Activated CD8-positive, alpha-beta memory T cell treated with anti-CD3 and anti-CD28 coated beads for 48 hours (primary cell): ENCODE results near the gene EHD1.

ENCODE experiments used
- DNase-seq, 3 experiments: peaks; one replicate each; pipeline ENCODE4 v3.0.0-alpha.2; 2020; ENCODE audit warnings: low read depth in 2 of 3, low spot score in 2 of 3

The EHD1 gene

DNA sequence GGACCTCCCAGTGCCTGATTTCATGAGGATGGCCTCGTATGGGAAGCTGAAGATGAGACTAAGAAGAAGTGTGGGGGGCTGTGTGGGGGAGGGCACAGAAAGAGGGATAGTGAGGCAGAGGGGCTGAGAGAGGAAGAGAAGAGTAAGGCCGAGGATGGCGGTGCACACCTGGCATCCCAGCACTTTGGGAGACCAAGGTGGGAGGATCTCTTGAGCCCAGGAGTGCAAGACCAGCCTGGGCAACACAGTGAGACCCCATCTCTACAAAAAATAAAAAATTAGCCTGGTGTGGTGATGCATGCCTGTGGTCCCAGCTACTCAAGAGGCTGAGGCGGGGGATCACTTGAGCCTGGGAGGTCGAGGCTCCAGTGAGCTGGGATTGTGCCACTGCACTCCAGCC, 13.5 kb upstream of the EHD1 start:
- no peak for DNase-seq

DNA sequence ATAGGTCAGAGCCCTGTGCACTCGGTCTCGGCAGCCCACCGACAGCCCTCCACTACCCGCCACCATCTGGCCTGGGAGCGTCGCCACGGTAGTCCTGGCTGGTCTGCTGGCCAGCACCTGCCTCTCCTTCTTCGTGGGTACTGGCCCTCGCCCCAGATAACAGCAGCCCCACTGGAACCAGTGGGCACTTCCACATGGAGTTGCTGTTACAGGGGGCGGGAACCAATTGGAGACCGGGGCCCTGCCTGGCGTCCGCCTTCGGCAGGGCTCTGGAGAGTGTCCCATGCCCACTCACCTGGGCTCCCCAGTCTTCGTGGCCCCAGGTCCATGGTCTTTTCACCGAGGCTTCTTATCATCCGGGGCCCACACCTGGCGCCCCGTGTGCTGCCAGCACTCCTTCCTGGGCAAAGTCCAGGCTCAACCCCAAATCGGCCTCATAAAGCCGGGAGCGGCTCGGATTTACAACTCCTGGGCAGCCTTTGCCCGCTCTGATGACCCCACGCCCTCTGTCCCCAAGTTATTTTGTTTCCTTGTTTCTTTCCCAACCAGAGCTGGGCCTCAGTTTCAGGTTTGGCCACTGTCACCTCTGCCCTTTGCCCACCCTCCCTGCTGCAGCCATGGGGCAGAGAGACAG, 12.9 kb upstream of the EHD1 start:
- DNase-seq = no peak

DNA sequence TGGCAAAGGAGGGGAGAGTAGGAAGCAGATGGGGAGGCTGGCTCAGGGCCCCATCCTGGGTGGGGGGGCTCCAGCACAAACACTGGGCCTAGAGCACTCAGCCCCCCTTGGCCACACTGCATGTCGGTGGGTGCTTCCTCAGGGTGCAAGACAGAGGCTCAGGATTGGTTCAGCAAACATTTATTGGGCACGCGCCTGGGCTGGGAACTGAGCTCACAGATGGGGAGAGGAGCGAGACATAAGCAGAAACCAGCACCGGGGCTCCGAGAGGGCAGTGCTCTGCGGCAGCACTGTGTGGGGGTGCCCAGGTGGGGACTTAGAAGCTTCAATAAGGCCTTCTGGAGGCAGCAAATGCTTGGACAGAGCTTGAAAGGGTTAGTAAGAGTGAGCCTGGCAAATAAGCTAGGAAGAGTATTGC, 12.1 kb upstream of the EHD1 start:
- DNase-seq = no peak

DNA sequence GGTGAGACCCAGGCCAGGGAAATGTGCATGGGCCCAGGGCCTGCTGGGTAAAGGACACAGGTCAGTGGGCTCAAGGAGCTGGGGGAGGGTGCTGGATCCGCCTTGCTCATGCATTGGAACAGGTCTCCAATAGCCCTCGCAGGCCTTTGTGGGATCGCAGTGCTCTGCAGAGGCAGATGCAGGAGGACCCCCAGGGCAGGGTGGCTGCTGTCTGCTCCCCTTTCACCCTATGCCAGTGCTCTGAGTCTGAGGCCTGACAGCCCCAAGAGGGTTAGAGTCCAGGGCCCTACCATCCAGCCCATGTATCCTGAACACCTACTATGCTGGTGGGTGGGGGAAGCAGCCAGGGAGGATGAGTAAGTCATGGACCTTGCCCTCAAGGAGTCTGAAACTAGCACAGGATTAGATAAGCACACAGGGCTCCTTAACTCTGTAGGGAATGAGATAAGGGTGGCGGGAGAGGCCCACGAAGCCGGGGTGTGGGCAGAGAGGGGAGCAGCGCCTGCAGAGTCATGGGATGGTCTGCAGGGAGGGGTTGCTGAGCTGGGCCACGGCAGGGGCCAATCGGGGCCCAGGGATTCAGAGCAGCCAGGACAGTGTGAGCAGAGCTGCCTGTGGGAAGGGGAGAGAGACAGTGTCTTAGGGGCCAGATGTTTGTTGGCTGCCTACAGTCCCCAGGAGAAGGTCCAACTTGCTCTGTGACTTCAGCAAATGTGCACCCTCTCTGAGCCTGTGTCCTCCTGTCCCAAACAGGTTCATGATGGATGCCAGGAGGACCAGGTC, 10.5 kb upstream of the EHD1 start:
- DNase-seq = no peak

DNA sequence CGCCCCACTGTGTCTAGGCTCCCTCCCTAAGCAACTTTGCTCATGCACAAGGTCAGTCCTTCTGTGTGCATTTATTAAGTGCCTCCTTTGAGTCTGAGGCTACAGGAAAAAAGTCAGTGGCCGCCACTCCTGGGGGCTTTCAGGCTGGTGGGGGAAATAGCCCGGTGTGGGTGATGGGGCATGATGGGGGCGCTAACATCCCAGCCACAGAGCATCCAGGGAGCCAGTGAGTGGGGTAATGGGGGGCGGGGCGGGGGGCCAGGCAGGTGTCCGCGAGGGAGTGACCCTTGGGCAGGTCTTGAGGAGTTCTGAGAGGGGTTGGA, 9.9 kb upstream of the EHD1 start:
- DNase-seq = no peak

DNA sequence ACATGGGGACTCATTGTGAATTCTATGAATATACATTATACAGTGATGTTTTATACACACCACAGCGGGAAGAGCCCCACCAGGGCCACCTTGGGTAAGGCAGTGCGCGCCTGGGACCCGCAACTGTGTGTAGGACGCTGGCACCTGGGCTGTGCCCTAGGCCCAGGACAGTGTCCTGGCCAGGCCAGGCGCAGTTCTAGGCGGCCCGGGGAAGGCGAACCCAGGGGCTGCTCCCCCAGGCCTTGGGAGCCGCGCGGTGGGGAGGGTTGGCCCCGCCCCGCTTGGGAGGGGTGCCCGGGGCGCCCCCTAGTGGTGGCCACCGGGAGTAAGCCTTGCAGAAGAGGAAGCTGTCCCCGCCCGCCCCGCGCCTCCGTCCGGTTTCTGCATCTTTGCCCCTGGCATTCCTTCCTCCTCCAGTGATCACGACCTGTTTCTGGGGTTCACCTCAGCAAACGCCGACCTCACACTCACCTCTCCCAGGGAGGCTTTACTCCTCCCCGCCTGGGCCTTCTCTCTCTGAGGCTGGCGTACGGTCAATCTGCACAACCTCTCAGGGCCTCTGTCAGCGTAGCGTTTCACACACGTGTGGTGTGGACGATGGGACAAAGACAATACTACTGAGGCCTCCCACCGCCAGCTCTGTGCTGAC, 9.5 kb upstream of the EHD1 start:
- peak; percentile 65 to 89 (median 81) for DNase-seq

DNA sequence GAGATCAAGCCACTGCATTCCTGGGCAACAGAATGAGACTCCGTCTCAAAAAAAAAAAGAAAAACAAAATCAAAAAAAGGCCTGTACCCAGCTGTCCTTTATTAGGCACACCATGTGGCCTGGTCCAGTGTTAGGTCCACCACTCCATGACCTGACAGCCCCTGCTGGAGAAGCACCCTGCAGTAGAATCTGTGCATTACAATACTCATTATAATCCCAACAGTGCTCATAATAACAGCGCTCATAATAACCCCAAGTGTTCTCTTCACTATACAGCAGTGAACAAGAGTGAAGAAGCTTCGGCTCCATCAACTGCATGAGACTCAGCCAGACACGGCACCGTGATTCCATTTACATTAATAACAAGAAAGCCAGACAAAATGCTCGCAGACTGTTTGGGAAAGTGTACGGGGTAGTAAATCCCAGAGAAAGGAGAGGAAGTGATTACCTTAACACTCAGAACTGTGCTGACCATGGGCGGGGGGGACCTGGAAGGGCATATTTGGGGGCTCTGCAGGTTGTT, 8.9 kb upstream of the EHD1 start:
- no peak for DNase-seq

DNA sequence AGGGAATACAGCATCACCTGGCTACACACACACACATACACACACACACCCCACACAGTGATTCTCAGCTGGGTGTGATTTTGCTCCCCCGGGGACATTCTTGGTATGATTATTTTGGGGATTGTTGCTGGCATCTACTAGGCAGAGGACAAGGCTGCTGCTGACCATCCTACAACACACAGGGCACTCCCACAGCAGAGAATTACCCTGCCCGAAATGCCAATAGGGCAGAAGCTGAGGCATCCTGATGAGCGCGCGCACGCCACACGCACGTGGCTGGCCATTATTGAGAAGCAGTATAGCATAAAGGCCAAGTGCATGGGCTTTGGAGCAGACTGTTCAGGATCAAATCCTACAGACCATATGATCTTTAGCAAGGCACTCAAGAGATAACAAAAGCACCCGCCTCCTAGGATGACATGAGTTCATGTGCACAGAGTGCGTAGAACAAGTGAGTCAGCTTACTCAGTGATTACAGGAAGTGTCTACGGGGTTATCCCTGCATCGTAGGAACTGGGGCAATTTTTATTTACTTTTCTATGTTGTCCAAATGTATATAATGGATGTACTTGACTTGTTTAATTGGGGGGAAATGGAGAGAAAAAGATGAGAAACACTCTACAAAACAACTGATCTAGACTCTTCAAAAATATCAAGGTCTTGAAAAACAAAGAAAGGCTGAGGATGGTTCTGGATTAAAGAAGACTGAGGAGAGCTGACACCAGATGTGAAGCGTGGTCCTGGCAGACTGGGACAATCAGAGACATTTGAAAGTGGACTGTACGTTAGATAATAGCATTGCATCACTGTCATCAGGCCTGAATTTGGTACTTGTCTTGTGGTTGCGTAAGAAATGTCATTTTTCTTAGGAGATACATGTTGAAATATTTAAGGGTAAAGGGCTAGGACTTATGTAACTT, 7.2 kb upstream of the EHD1 start:
- no peak for DNase-seq

DNA sequence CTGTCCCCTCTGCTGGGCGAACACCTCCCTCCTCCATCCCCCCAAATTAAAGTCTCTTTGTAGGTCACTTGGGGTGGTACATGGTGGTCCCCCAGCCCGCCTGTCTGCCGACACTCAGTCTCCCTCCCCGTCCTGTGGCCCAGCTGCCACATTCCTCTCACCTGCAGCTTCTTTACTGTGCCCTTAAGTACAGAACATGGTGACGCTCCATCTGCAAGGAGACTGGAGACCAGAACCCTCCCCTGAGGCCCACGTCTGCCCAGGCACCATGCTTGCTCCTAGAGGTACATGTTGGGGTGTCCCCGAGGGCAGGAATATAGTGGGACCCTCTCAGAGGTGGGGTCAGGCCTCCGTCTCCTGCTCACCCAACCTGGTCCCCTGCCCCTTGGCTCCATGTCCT, 5.6 kb upstream of the EHD1 start:
- no peak for DNase-seq

DNA sequence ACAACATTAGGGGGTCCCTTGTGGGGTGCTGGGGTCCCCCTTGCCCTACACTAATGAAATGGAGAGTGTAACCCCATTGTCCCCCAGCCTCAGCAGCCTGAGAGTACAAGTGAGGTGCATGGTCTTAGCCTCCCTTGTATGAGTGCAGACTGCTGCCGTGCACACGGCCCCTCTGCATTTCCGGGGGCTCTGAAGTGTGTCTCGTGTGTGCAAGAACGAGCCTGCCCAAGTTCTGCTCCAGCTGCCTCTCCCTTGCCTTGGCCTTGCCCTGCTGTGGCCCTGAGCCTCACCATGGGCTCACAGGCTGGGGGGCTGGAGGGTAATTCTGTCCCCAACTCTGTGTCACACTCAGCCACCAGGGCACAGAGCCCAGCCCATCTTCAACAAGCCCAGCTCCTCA, 5.2 kb upstream of the EHD1 start:
- DNase-seq = no peak

DNA sequence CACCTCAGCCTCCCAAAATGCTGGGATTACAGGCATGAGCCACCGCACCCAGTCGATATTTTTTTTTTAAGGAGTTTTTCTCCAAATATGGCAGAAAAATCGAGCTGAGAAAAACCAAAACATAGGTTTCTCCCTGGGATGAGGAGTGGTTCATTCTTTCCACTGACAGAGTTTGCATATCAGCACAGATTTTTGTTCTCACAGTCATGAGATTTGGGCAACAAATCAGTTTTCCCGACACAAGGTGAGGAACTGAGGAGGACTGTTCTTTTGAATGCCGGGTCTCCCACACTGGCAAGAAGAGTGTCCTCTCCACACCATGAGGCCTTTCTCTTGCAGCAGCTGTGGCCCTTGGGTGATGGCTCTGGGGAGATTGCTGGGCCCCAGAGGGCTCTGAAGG, 3.8 kb upstream of the EHD1 start:
- DNase-seq = no peak

DNA sequence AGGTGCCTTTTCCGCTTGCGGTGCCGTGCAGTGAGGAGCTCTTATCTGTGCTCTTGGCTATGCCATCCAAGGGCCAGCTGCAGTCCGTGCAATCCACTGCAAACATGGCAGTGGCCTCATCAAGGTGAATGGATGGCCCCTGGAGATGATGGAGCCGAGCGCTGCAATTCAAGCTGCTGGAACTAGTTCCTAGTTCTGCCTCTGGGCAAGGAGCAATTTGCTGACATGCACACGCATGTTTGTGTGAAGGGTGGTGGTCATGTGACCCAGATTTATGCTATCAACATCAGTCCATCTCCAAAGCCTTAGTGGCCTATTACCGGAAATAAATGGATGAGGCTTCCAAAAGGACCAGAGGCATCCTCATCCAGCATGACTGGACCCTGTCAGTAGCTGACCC, 3.1 kb upstream of the EHD1 start:
- DNase-seq = no peak

DNA sequence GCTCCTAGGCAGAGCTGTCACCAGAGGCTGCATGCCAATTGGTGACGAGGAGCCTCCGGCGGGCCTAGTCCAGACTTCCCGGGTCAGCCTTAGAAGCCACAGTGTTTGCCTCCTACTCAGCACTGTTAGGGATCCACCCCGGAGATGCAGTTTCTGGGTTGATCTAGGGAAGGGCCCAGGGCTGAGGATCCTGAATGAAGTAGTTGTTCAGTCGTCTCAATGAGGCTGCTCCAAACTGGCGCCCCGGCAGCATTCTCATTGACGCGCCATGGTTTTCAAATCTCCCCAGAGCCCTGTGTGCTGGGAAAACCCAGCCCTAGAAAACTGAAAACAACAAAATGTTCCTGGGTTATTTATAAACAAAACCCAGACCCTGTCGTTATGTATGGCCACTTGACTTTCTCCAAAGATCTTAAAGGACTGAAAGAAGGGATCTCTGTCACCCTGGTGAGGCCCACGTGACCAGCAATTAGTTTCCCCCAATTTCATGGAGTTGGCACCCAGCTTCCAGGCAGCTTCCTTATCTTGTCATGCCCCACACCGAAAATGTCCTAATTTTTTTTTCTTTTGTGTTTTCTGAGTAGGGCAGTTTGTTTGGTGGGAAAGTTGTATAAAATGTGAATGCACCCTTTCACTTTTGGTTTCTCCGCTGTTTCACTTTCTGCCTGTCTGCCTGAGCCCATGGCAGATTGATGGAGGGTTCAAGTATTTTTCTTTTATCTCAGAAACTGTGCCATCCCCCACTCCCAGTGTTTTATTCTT, 2.0 kb upstream of the EHD1 start:
- DNase-seq = no peak

DNA sequence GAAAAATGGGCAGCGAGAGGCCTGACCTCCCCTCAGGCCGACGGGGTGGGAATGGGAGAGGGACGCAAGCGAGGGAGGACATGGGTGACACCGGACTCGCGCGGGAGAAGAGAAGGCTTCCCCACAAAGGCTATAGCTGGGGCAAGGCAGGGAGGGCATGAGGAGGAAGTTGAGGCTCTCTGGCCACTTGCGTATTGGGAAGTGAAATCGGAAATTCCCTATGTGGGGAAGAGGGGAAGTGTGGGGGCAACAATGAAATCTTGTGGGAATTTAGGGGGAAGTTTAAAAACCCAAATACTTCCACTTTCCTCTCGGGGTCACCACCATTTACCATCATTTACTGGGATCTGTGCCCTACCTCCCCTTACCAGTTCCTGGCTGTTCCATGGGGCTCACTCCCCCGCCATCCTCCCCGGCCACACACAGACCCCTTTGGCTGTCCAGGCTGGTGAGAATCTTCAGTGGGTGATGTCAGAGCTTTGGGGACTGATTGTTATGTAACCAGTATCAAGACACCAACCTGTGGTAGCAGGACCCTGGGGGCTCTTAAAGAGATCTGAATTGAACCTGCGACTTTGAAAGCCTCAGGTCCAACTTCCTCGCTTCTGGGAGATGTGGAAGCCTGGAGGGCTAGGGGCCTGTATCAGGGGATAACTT, 951 bp upstream of the EHD1 start:
- no peak for DNase-seq

DNA sequence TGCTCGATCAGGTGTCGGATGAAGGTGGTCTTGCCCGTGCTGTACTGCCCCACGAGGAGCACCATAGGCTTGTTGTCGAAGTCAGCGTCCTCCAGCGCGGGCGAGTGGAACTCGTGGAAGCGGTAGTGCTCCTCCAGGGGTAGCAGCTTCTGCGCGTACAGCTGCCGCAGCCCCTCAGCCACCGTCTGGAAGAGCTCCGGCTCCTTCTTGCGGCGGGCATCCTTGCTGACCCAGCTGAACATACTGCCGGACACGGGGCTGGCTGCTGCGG, 263 bp downstream of the EHD1 start:
- no peak for DNase-seq

DNA sequence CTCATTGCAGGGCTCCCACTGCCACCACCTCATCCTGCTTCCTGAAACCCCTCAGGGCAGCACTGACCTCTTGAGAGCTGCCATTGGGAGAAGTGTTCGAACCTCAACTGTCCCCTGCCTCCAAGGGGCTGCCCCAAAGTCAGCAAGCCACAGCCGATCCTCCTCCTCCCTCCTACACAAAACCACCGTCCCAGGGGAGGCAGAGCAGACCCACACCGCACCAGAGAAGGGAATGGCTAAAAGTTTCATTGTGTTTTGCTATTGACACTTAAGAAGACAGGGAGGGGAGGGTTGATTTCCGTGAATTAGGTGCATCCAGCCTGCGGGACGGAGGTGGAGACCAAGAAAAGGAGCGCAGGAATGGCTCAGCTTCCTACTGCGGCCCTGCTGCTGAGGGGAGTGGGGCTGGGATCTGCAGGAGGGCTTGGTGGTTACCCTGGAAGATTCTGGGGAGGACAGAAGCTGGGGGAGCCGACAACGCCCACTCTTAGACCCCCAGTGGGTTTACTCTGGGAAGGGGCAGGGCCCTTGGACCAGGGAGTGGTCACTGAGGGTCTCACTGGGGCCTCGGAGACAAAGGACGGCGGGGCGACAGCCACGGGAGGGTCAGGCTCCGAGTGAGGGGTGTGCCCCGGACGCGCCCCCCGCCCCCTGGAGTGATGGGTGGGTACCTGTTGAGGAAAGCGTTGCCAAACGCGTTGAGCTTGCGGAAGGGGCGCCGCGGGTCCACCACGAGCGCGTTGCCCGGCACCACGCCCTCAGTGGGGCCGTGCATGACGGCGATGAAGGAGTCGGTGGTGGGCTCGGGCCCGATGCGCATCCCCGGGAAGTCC, 815 bp downstream of the EHD1 start:
- no peak for DNase-seq

DNA sequence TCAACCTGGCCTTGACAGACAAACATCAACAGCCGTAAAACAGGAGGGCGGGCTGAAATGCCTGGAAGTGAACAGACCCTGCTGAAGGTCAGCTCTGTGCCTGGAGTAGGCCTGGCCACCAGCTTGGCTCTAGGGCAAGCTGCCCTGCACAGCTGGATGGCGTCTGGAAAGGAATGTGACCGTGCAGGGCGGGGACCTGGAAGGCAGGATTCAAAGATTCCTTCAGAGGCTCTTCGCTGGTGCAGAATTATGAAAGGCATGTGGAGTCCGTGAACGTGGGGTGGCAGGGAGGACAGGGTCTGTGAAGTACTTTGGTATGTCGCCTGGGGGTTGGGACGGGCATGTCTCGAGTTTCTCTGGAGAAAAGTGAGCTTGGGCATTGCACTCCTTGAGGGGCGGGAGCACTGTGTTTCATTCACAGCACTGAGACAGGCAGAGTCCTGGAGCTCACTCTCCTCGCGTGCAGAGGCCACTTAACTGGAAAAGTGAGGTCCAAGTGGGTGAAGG, 1.5 kb downstream of the EHD1 start:
- DNase-seq = no peak

DNA sequence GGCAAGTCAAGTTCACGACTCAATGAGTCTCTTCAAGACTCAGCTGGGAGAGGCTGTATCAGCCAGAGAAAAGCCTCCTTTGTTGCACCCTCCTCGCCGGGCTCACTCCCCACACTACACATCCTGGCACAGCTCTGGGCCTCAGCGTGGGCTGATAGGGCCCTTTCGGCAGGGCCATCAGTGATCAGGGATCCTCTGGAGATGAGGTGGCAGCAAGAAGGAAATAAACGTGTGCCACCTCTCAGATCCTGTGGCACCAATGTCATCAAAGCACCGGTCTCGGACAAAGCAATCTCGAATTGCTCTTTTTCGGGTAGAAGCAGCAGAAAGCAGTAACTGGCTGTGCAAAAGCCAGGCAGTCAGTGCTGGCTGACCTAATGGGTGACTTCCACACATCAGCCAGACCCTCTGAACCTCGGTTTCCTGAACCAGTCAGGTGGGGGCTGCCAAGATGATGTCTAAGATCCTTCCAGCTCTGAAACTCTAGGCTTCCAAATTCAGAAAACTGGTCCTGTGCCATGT, 2.1 kb downstream of the EHD1 start:
- DNase-seq = no peak
